Effector memory CD8-positive, alpha-beta T cell (primary cell): ENCODE measurements around the gene ZNF772.

Experiments used
- ATAC-seq: fragments of 150-1000 bp; cut with Tn5 transposase; replicated peaks from 2 replicates; pipeline ENCODE4 v1.10.0; 2021; ENCODE audit warnings: mild to moderate bottlenecking, moderate library complexity
- DNase-seq, 3 experiments: peaks; one replicate each; pipeline ENCODE4 v3.0.0; 2021
- H3K27ac Mint-ChIP-seq, 2 donors: one replicate each; pipeline ENCODE4 v1.8.0; 2022; ENCODE audit warnings: mild to moderate bottlenecking in 2 of 2, mixed read lengths in 2 of 2, moderate library complexity in 2 of 2
- H3K27me3 Mint-ChIP-seq, 2 donors: one replicate each; pipeline ENCODE4 v1.8.0; 2022; ENCODE audit warnings: mixed read lengths in 2 of 2
- H3K36me3 Mint-ChIP-seq: one replicate; pipeline ENCODE4 v1.8.0; 2022; ENCODE audit warnings: mild to moderate bottlenecking, moderate library complexity, mixed read lengths; ENCODE audit not compliant: insufficient read depth
- H3K4me1 Mint-ChIP-seq, 2 donors: one replicate each; pipeline ENCODE4 v1.8.0; 2022; ENCODE audit warnings: low read depth in 2 of 2, mixed read lengths in 2 of 2
- H3K4me3 Mint-ChIP-seq, 2 donors: one replicate each; pipeline ENCODE4 v1.8.0; 2022; ENCODE audit warnings: mild to moderate bottlenecking in 2 of 2, mixed read lengths in 2 of 2, moderate library complexity in 2 of 2
- H3K9me3 Mint-ChIP-seq, 2 donors: one replicate each; pipeline ENCODE4 v1.8.0; 2022; ENCODE audit warnings: mixed read lengths in 2 of 2

Gene ZNF772

DNA sequence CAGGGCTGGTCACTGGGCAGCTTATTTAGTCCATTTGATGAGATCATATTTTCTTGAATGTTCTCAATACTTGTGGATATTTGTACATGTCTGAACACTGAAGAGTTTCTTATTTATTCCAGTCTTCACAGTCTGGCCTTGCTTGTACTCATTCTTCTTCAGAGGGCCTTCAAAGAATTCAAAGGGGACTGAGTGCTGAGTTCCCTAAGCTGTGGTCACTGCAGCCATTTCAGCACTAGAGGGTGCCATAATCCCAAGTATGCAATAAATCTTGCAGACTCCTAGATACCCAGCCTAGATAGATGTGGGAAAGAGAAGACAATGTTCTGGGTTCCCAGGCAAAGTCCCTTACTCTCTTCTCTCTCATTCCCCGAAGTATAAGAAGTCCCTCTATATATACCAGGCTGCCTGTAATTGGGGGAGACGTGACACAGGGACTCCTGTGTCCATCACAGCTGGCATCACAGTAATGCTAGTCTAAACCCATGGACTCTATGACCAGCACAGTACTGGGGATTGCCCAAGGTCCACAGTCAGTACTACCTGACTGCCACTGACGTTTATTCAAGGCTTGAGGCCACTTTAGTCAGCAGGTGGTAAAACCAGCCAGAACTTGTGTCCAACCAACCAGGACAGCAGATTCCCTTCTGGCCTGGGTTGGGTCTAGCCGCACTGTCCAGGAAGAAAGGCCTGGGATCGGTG is 11.5 kb downstream of the ZNF772 start:
- Mint-ChIP-seq H3K27ac (no peak overlapping the region), H3K4me3 (no peak overlapping the region), H3K9me3 (peaks cover 0 to 19% of the 10 kb centered on the region in 2 donors), H3K36me3 (no peaks in the 10 kb centered on the region), H3K27me3 (no peaks in the 10 kb centered on the region), H3K4me1 (no peaks in the 10 kb centered on the region)
- ATAC-seq (peak; percentile 56), DNase-seq (peak in 2 of 3 experiments; percentile 3 to 28)

DNA sequence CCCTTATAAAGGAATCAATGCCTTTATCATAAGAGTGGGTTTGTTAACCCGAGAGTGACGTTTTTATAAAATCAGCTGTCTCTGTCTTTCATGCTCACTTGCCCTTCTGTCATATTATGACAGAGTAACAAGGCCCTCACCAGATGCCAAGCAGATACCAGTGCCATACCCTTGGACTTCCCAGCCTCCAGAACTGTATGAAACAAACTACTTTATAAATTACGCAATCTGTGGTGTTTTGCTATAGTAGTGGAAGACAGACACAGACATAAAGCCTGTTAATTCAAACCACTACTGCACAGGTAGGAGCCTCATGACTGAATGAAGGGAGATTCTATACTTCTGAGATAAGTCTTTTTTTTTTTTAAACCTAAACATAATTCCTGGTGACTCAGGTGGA is 25.1 kb downstream of the ZNF772 start:
- no peak overlapping the region for H3K27ac Mint-ChIP-seq
- H3K36me3 Mint-ChIP-seq, result peaks cover under 1% of the 10 kb centered on the region
- no peak overlapping the region for H3K4me3 Mint-ChIP-seq
- H3K9me3 Mint-ChIP-seq, result peaks cover 3 to 15% of the 10 kb centered on the region in 2 donors
- H3K27me3 Mint-ChIP-seq, result no peaks in the 10 kb centered on the region
- H3K4me1 Mint-ChIP-seq, result no peaks in the 10 kb centered on the region
- no peak for ATAC-seq
- no peak for DNase-seq

DNA sequence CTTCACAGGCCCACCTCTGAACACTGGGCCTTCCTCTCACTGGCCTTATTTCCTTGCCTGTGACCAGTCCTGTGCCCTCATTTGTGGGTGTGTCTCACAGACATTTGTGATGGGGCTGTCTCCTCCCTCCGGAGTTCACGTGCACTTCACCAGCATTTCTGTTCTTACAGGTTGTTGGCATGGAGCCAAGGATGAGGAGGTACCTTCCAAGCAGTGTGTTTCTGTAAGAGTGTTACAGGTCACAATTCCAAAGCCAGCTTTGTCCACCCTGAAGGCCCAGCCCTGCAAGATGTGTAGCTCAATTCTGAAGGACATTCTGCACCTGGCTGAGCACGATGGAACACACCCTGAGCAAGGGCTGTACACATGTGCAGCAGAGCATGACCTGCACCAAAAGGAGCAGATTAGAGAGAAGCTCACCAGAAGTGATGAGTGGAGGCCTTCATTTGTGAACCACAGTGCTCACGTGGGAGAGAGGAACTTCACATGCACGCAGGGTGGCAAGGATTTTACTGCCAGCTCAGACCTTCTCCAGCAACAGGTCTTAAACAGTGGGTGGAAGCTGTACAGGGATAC is 34.2 kb downstream of the ZNF772 start:
- Mint-ChIP-seq H3K27me3 (no peaks in the 10 kb centered on the region), H3K27ac (no peak overlapping the region), H3K4me3 (no peak overlapping the region), H3K9me3 (peaks cover 2 to 30% of the 10 kb centered on the region in 2 donors), H3K4me1 (peaks cover 10 to 13% of the 10 kb centered on the region in 2 donors), H3K36me3 (peaks cover 12% of the 10 kb centered on the region)
- DNase-seq (no peak), ATAC-seq (no peak)

DNA sequence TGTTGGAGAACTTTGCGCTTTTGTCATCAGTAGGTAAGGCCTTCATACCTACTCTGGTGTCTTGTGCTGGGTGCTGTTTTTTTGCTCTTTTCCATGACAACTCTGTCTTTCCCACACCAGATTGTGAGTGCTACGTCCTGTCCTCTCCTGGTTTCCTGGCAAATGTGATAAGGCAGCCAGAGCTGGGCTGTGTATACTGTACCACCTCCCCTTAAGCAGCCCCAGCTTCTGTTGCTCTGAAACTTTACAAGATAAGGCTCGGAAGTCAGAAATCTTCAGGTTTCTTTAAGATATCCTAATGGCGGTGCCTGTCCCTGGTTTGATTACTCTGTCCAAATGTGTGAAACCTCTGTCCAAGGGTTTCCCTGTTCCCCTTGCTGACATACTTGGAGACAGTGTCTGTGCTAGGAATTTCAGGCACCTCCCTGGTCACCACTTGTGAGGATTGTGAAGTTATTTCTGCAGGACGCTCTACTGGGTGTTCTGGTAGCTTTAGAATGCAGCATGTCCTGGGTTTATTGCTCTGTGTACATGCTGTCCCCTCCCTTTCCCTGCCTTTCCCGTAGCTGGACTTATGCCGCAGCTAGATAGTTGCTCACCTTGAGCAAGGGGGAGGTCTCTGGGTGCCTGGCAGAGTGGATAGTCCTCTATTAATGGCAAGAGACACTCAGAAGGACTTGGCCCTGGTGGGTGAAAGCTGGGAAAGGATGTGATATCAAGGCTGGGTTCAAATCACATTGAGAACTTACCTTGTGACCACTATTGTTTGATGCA is 35.2 kb downstream of the ZNF772 start:
- H3K4me3 Mint-ChIP-seq, result no peak overlapping the region
- H3K9me3 Mint-ChIP-seq, result peaks cover 2 to 30% of the 10 kb centered on the region in 2 donors
- no peaks in the 10 kb centered on the region for H3K27me3 Mint-ChIP-seq
- ATAC-seq (no peak), DNase-seq (no peak)
- peaks cover 10 to 13% of the 10 kb centered on the region in 2 donors for H3K4me1 Mint-ChIP-seq
- H3K27ac Mint-ChIP-seq, result no peak overlapping the region
- H3K36me3 Mint-ChIP-seq, result peaks cover 11% of the 10 kb centered on the region

- H3K4me3 Mint-ChIP-seq, result no peak overlapping the region
- no peak overlapping the region for H3K27ac Mint-ChIP-seq
- no peak for ATAC-seq
- H3K27me3 Mint-ChIP-seq, result no peaks in the 10 kb centered on the region
- no peak for DNase-seq
- peaks cover 16% of the 10 kb centered on the region for H3K36me3 Mint-ChIP-seq
- peaks cover 30 to 37% of the 10 kb centered on the region in 2 donors for H3K4me1 Mint-ChIP-seq
- H3K9me3 Mint-ChIP-seq, result peaks cover 4 to 40% of the 10 kb centered on the region in 2 donors
Observed at GRCh38 chr19:57438925-57439324, 38.4 kb downstream of the ZNF772 start.

DNA sequence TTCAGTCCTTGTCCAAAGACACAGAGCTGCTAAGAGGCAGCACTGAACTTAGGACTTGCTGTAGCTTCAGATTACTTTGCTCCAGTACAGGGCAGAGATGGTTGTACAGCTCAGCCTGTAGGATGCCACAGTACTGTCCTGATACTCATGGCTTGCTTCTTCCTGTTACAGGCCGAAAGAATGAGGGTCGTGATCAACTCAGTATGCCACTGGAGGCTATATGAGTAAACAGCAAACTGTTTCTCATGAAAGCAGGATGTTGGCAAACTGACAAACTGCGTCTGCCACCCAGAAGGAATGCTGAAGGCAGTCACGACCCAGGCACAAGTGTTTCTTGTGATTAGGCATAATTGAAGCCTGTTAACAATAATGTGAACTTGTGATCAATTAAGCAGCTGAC is 39.4 kb downstream of the ZNF772 start:
- Mint-ChIP-seq H3K9me3 (peaks cover 4 to 39% of the 10 kb centered on the region in 2 donors), H3K27me3 (no peaks in the 10 kb centered on the region), H3K4me3 (no peak overlapping the region), H3K27ac (no peak overlapping the region), H3K36me3 (peaks cover 11% of the 10 kb centered on the region), H3K4me1 (peaks cover 30 to 37% of the 10 kb centered on the region in 2 donors)
- DNase-seq (no peak), ATAC-seq (no peak)

DNA sequence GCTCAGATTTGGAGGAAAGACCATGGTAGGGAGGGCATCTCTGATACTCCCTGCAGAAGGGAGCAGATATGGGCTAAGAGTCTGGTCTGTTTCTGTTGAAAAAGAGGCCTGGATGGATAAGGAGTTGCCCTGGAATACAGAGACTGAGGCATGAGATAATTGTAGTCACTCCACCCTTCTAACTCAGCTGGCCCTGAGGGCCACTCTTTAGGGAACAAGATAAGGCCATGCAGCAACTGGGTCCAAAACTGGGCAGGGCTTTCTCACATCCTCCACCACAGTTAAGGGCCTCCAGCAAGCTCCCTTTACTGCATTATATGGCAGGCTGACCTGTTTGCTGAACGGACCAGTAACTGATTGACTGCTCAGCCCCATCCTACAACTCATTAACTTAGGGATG is 40.9 kb downstream of the ZNF772 start:
- Mint-ChIP-seq H3K36me3 (peaks cover 8% of the 10 kb centered on the region), H3K9me3 (peaks cover 4 to 32% of the 10 kb centered on the region in 2 donors), H3K4me3 (peak overlapping the region; percentile 92 to 98), H3K27ac (peak overlapping the region; percentile 92 to 95), H3K4me1 (peaks cover 30 to 37% of the 10 kb centered on the region in 2 donors), H3K27me3 (no peaks in the 10 kb centered on the region)
- ATAC-seq (no peak), DNase-seq (no peak)

GRCh38 chr19:57435062-57435978 is 42.0 kb downstream of the ZNF772 start, which contains the start of gene ZNF749:
Gene ZNF749, plus strand, starts transcription at chr19:57435325. Its CDS starts 254 bp downstream, at chr19:57435579.
- peaks cover 8% of the 10 kb centered on the region for H3K36me3 Mint-ChIP-seq
- H3K4me3 Mint-ChIP-seq, result peak within 1 kb of the TSS; percentile 92 to 98
- peak within 1 kb of the TSS; percentile 92 to 95 for H3K27ac Mint-ChIP-seq
- ATAC-seq (peak; percentile 100), DNase-seq (peak; percentile 96 to 98 (median 98))
- no peaks in the 10 kb centered on the region for H3K27me3 Mint-ChIP-seq
- peaks cover 28 to 34% of the 10 kb centered on the region in 2 donors for H3K4me1 Mint-ChIP-seq
- H3K9me3 Mint-ChIP-seq, result peaks cover 4 to 27% of the 10 kb centered on the region in 2 donors

DNA sequence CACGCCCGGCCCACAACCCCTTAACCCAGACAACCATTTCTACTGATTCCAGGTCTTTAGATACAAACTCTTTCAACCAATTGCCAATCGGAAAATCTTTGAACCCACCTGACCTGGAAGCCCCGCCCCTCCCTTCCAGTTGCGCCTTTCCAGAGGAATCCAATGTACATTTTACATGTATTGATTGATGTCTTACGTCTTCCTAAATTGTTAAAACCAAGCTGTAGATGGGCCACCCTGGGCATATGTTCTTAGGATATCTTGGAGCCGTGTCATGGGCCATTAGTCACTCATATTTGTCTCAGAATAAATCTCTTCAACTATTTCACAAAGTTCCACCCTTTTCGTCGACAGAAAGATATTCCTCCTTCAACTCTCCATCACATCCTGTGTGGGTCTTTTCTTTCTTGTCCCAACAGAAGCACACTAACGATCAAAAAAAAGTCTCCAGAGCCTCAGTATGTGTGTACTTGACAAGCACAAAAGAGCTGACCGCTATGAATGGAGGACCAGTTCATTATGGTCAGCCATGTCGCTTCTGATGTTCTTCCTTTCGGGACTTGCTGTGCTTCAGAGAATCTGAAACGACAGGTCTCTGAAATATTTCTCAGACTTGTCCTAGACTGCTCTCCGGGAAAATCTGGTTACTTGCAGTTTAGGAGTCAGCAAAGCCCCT is 42.8 kb downstream of the ZNF772 start:
- Mint-ChIP-seq H3K9me3 (peaks cover 4 to 19% of the 10 kb centered on the region in 2 donors), H3K27me3 (no peaks in the 10 kb centered on the region), H3K36me3 (peaks cover 8% of the 10 kb centered on the region), H3K4me3 (peak overlapping the region; percentile 92 to 98), H3K4me1 (peaks cover 26 to 27% of the 10 kb centered on the region in 2 donors), H3K27ac (peak overlapping the region; percentile 92 to 95)
- ATAC-seq (no peak), DNase-seq (no peak)

DNA sequence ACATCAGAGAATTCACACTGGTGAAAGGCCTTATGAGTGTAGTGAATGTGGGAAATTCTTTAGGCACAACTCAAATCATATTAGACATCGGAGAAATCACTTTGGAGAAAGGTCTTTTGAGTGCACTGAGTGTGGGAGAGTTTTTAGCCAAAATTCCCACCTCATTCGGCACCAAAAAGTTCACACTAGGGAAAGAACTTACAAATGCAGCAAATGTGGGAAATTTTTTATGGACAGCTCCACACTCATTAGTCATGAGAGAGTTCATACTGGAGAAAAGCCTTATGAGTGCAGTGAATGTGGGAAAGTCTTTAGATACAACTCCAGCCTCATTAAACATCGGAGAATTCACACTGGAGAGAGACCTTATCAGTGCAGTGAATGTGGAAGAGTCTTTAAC is 56.3 kb downstream of the ZNF772 start:
- no peak overlapping the region for H3K27ac Mint-ChIP-seq
- no peaks in the 10 kb centered on the region for H3K27me3 Mint-ChIP-seq
- no peak overlapping the region for H3K4me3 Mint-ChIP-seq
- H3K36me3 Mint-ChIP-seq, result peaks cover 39% of the 10 kb centered on the region
- DNase-seq (no peak), ATAC-seq (no peak)
- H3K9me3 Mint-ChIP-seq, result peaks cover 8 to 25% of the 10 kb centered on the region in 2 donors
- peaks cover 1 to 7% of the 10 kb centered on the region in 2 donors for H3K4me1 Mint-ChIP-seq

DNA sequence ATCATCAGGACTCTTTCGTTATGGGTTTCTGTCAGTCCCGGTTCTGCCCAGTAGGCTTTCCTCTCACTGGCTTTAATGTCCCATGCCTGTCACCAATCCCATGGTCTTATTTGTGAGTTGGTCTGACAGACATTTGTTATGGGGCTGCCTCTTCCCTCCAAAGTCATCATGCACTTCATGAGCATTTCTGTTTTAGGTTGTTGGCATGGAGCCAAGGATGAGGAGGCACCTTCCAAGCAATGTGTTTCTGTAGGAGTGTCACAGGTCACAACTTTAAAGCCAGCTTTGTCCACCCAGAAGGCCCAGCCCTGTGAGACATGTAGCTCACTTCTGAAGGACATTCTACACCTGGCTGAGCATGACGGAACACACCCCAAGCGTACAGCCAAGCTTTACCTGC is 57.9 kb downstream of the ZNF772 start:
- H3K4me1 Mint-ChIP-seq, result peaks cover 11 to 13% of the 10 kb centered on the region in 2 donors
- H3K9me3 Mint-ChIP-seq, result peaks cover 15 to 36% of the 10 kb centered on the region in 2 donors
- H3K27me3 Mint-ChIP-seq, result no peaks in the 10 kb centered on the region
- DNase-seq, result no peak
- ATAC-seq, result no peak
- no peak overlapping the region for H3K27ac Mint-ChIP-seq
- H3K4me3 Mint-ChIP-seq, result no peak overlapping the region
- H3K36me3 Mint-ChIP-seq, result peaks cover 52% of the 10 kb centered on the region
